ENCODE results near the gene HIC1.
"Not testable (repeated sequence)": the region's sequence is repeated elsewhere in the genome, so short reads cannot be mapped to it uniquely, and the experiment has no call there.

HIC1 gene, protein sequence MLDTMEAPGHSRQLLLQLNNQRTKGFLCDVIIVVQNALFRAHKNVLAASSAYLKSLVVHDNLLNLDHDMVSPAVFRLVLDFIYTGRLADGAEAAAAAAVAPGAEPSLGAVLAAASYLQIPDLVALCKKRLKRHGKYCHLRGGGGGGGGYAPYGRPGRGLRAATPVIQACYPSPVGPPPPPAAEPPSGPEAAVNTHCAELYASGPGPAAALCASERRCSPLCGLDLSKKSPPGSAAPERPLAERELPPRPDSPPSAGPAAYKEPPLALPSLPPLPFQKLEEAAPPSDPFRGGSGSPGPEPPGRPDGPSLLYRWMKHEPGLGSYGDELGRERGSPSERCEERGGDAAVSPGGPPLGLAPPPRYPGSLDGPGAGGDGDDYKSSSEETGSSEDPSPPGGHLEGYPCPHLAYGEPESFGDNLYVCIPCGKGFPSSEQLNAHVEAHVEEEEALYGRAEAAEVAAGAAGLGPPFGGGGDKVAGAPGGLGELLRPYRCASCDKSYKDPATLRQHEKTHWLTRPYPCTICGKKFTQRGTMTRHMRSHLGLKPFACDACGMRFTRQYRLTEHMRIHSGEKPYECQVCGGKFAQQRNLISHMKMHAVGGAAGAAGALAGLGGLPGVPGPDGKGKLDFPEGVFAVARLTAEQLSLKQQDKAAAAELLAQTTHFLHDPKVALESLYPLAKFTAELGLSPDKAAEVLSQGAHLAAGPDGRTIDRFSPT

GRCh38 chr17:2054512-2055291 is at the start of gene HIC1:
Gene HIC1 (plus strand): TSS chr17:2055103. CDS start chr17:2056691, 1,588 bp downstream.
- DNase-seq = peak; percentile 61

- DNase-seq = no peak
These were observed 46.4 kb upstream of the HIC1 start for GRCh38 chr17:2008332-2009126.

DNA sequence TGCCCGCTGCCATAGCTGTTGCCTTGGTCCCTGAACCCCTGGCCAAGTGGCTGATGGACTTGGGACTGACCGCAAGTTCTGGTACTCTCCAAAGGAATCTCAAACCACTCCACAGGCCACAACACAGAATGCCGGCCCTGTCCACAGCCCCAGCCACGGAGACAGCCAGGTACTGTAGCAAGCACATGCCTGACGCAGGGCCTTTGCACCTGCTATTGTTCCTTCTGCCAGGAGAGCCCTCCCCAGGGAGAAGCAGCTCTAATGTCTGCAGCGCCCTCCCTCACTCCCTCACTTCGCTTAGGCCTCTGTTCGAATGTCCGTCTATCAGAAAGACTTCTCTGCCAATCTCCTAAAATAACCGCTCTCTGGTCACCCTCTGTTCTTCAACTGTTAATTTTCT is 45.2 kb upstream of the HIC1 start:
- DNase-seq = no peak

DNA sequence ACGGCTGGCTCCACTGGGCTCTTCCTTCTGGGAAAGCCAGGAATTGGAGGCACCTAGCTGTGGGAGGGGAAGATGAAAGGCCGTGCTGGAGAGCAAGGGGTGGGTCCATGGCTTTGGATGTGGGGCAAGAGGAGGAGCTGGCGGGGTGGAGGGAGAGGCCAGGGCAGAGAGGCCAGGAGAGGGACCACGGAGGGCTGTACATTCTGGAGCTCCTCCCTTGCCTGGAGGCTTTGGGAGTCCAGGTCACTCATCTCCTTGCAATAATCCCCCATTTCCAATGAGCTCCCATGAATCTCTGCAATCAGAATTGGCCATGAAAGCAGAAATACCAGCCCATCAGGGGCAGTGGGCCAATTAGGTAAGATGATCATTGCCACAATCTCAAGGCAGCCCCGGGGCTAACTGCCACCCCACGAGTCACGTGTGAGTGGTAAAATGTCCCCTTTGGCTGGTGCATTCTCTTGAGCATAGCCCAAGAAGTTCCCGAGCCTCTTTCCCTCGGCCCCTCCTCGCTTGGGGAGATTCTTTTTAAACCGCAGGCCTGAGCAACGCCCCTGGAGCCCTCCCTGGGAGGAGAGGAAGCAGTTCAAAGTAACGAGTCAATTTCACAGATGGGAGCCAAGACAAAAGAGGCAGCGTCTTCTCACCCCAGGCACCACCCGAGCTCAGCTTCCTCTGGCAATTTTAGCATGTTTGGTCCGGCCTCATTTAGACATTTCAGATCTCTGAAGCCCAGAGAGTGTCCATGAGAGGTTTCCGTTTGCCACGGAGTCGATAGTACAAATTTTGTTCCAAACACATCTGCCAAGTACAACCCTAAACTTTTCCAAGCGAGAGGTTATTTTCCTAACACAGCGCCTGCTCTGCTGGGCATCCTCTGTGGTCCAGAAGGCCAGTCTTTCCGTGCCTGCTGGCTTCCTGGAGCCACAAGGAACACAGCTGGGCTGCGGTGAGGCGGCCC is 43.2 kb upstream of the HIC1 start:
- DNase-seq = peak; percentile 34

GRCh38 chr17:2012499-2012898 is 42.4 kb upstream of the HIC1 start:
- DNase-seq = no peak

DNA sequence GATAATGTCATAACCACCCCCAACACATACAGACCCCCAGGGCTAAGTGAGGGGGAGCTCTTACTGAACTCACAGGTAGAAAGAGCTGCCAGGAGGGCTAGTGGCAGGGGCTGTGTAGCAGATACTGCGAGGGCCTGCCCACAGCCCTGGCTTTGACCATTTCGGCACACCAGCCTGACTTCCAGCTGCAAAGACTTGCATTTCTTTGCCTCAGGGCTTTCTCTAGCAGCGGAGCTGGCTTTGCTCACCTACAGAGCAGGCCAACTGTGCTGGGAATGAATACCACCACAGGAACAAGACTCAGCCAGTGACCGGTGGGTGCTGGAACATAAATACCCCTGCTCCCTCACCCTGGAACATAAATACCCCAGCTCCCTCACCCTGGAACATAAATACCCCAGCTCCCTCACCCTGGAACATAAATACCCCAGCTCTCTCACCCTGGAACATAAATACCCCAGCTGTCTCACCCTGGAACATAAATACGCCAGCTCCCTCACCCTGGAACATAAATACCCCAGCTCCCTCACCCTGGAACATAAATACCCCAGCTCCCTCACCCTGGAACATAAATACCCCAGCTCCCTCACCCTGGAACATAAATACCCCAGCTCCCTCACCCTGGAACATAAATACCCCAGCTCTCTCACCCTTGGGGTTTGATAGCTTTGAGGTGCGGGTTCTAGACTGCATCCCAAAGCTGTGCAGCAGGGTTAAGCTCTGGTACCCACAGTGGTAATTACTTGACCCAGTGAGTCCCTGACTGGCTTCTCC is 41.5 kb upstream of the HIC1 start:
- DNase-seq = not testable (repeated sequence)

DNA sequence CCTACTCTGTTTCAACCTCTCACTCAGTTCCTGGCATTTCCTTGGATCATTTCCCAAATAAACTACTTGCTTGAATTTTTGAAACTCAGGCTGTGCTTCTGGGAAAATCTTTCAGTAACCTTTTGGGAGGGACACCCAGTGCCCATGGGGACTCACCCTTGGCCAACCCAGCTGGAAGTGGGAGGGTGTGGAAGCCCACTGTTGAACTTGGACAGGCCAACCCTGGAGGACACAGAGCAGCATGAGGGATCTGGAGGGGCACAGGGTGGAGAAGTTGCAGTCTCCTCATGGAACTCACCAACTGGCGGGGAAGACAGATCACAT is 40.9 kb upstream of the HIC1 start:
- no peak for DNase-seq

GRCh38 chr17:2015314-2015713 is 39.6 kb upstream of the HIC1 start:
- DNase-seq = no peak

GRCh38 chr17:2016494-2016893 is 38.4 kb upstream of the HIC1 start:
- DNase-seq = no peak

- no peak for DNase-seq
These were observed 37.5 kb upstream of the HIC1 start for GRCh38 chr17:2017274-2017941.

DNA sequence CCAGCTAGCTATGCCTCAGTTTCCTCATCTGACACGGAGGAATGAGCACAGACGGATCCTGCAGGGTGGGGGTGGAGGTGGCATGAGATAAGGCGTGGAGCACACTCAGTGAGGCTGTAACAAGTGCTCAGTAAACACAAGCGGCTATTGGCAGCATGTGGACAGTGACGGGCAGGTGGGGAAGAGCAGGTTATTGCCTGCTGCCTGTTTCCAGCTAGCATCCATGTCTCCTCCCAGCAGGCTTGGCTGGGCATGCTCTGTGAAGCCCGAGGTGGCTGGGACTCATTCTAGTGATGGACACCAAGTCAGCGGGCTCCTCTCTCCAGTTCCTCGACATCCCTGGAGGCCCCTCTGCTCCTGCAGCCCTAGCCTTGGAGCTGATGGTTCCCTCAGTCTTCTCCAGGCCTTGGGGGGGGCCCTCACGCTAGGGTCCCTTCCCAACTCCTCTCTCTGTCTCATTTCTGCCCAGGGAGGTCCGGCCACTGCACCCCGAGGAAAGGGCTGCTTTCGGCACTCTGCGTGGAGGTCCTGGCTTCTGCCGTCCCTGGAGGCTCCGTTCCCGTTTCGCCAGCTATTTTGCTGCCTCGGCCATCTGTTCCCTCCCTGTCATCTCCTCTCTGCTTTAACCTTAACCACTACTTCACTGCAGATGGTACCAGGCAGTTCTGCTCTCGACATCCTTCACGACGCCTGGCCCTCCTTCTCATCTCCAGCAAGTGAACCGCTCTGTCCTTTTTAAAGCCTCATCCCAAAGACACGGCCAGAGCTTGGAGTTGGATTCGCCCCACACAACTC is 36.0 kb upstream of the HIC1 start:
- no peak for DNase-seq

GRCh38 chr17:2019723-2020122 is 35.2 kb upstream of the HIC1 start:
- DNase-seq = no peak

GRCh38 chr17:2020721-2021120 is 34.2 kb upstream of the HIC1 start:
- peak; percentile 70 for DNase-seq

GRCh38 chr17:2022647-2023240 is 32.2 kb upstream of the HIC1 start:
- peak; percentile 74 for DNase-seq

GRCh38 chr17:2023256-2023655 is 31.6 kb upstream of the HIC1 start:
- DNase-seq = no peak

- DNase-seq = peak; percentile 80
These were observed 31.0 kb upstream of the HIC1 start for GRCh38 chr17:2023692-2024571.

- no peak for DNase-seq
These were observed 30.2 kb upstream of the HIC1 start for GRCh38 chr17:2024572-2025219.
